ENCODE measurements around the gene PIP5KL1.

PIP5KL1 gene

GRCh38 chr9:127877566-127877998 is 53.0 kb downstream of the PIP5KL1 start, which contains the start of gene AK1:
TSS of gene AK1 (minus strand) at chr9:127877675. CDS start at chr9:127874617, 3,058 bp downstream.
- in situ Hi-C loops (cut with MboI; ENCODE audit: low sequenced_read_pairs) = loop anchor here (10.0 kb wide), 2 partner anchors 57 to 143 kb away; partner anchors contain the start of genes DPM2, PIP5KL1 and TOR2A

GRCh38 chr9:127876764-127877562 is 53.6 kb downstream of the PIP5KL1 start:
- in situ Hi-C loops (cut with MboI; ENCODE audit: low sequenced_read_pairs) = loop anchor here (10.0 kb wide), 2 partner anchors 58 to 142 kb away; partner anchors contain the start of genes DPM2, PIP5KL1 and TOR2A

GRCh38 chr9:127876026-127876763 is 54.4 kb downstream of the PIP5KL1 start:
- in situ Hi-C loops (cut with MboI; ENCODE audit: low sequenced_read_pairs) = loop anchor here (10.0 kb wide), 2 partner anchors 59 to 141 kb away; partner anchors contain the start of genes DPM2, PIP5KL1 and TOR2A

- in situ Hi-C loops (cut with MboI; ENCODE audit: low sequenced_read_pairs) = loop anchor here (10.0 kb wide), 2 partner anchors 59 to 141 kb away; partner anchors contain the start of genes DPM2, PIP5KL1 and TOR2A
Measured at GRCh38 chr9:127875306-127875966, 55.1 kb downstream of the PIP5KL1 start.

- in situ Hi-C loops (cut with MboI; ENCODE audit: low sequenced_read_pairs) = loop anchor here (10.0 kb wide), 2 partner anchors 60 to 140 kb away; partner anchors contain the start of genes DPM2, PIP5KL1 and TOR2A
Measured at GRCh38 chr9:127874301-127875221, 56.0 kb downstream of the PIP5KL1 start.

- in situ Hi-C loops (cut with MboI; ENCODE audit: low sequenced_read_pairs) = loop anchor here (10.0 kb wide), 2 partner anchors 61 to 139 kb away; partner anchors contain the start of genes DPM2, PIP5KL1 and TOR2A
Measured at GRCh38 chr9:127873886-127874285, 56.7 kb downstream of the PIP5KL1 start.

- in situ Hi-C loops (cut with MboI; ENCODE audit: low sequenced_read_pairs) = loop anchor here (10.0 kb wide), 2 partner anchors 62 to 138 kb away; partner anchors contain the start of genes DPM2, PIP5KL1 and TOR2A
Measured at GRCh38 chr9:127873223-127873691, 57.3 kb downstream of the PIP5KL1 start.

- in situ Hi-C loops (cut with MboI; ENCODE audit: low sequenced_read_pairs) = loop anchor here (10.0 kb wide), 2 partner anchors 62 to 138 kb away; partner anchors contain the start of genes DPM2, PIP5KL1 and TOR2A
Measured at GRCh38 chr9:127872369-127873222, 58.0 kb downstream of the PIP5KL1 start.

GRCh38 chr9:127871531-127871930 is 59.0 kb downstream of the PIP5KL1 start:
- in situ Hi-C loops (cut with MboI; ENCODE audit: low sequenced_read_pairs) = loop anchor here (10.0 kb wide), 2 partner anchors 63 to 137 kb away; partner anchors contain the start of genes DPM2, PIP5KL1 and TOR2A

GRCh38 chr9:127870887-127871286 is 59.7 kb downstream of the PIP5KL1 start:
- in situ Hi-C loops (cut with MboI; ENCODE audit: low sequenced_read_pairs) = loop anchor here (10.0 kb wide), 2 partner anchors 64 to 136 kb away; partner anchors contain the start of genes DPM2, PIP5KL1 and TOR2A
